ENCODE results near the gene CAMK1.

GRCh38 chr3:9786825-9787669, 17.3 kb upstream of the CAMK1 start:
- TF ChIP-seq CTCF (IDR thresholded peaks at IDR 0.05; ENCODE audit: insufficient read depth, low read depth, low read length) = no peak
- TF ChIP-seq EZH2 (IDR thresholded peaks at IDR 0.05; ENCODE audit: insufficient read depth, low read length) = no peak

Data from astrocyte (in vitro differentiated cells and primary cell).